HG03457 (cell line): ENCODE data around the gene KIAA0930.

Experiments used
- ATAC-seq: cut with Tn5 transposase; IDR thresholded peaks from one replicate; pipeline ENCODE4 v1.9.1; 2021; ENCODE audit warnings: moderate number of reproducible peaks; ENCODE audit not compliant: unreplicated experiment

KIAA0930 gene

GRCh38 chr22:45223304-45224117 lies 17.2 kb downstream of the KIAA0930 start:
- no peak for ATAC-seq

GRCh38 chr22:45221201-45221600 lies 19.5 kb downstream of the KIAA0930 start:
- no peak for ATAC-seq

DNA sequence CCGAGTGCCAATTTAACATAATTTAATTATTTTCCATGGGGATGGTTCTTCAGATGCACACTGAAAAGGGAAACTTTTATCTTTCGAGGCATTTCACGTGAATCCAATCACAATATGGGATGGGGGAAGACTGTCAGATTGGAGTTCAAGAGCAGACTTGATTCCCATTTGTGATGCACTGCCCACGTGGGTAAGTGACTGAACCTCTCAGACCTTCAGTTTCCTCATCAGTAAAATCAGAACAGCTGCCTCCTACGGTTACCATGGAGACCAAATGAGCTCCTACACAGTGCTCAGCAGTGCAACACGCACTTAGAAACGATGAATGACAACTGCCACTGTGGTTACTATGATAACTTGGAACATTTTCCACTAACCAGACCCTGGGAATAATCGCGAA lies 21.7 kb downstream of the KIAA0930 start:
- ATAC-seq = no peak

GRCh38 chr22:45217806-45218205 lies 22.9 kb downstream of the KIAA0930 start:
- ATAC-seq = no peak

DNA sequence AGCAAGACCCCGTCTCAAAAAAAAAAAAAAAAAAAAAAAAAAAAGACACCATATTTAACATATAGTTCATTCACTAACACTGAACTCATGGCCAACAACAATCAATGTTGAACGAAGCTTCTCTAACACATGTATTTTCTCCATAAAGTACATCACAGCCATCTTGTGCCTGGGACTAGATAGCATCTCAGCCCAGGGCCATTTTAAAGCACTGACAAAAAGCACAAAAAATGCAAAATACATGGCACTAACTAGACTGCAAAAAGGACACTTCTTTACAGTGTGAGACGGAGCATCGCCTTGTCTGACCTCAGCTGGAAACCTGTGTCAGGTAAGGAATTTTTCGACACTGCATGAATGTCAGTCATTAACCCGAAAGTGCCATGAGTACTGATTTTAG lies 23.3 kb downstream of the KIAA0930 start:
- no peak for ATAC-seq

DNA sequence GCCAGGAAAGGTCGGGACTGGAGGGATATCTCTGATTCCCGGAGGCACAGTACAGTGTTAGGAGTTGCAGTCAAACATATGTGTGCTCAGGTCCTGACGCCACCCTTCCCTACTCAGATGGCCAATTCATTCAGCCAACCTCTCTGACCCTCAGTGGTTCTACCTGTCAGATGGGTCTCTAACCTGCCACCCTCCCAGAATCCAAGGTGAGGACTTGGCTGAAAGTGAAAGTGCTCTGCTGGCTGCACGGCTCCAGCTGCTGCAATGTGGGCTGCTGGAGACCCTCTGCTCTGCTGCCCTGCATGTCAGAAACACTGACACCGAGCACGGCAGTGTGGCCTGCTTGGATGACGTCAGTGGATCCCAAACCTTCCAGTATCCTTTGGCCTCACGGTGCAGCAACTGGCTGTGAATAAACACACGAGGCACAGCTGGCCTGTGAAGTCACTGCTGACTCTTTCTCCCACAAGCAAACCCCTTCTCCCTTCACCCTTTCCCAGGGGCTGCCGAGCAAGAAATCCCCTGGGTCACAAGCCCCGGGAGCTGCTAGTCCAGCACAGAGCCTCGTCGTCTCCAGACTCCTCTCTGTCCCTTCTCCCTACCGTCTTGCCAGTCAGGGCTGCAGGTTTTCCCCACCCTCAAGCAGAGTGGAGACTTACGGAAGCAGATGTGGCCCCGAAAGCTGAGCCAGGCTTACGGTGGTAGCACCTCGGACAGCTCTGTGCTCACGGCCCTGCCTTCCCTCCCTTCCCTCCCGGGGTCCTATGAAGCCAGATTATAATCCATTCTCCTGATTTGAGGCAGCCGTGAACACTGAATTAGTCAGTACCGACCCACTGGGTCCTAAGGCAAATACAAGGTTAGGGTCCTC lies 24.3 kb downstream of the KIAA0930 start:
- no peak for ATAC-seq

DNA sequence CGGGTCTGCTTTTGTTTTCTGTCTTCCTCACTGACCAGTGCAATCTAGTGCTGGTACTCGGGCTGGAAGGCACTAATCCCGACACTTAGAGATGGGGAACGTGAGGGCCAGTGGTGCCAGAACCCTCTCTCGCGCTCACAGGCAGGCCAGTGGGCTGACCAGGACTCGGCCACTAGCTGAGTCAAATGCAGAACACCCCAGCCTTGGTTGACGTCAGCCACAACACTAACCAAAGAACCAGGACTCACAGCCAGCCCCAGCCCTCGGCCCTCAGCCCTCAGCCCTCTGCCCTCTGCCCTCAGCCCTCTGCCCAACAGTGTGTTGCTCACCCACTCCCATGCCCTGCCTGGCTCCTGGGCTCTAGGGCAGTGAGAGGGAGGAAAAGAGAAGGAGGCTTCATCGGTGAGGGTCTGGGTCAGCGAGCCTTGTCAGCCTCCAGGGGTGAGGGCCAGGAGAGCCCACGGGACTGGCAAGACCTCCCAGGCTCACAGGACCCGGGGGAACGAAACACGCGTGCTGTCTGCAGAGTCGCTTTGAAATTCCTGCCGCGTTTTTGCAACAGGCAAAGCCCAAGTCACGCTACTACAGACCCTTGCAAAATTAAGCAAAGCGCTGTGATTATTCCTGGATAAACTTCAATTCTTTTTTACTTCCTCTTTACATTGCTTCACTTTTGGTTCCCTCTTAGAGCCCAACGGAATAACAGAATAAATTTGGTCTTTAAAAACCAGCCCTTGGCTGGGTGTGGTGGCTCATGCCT lies 27.5 kb downstream of the KIAA0930 start:
- ATAC-seq = no peak

GRCh38 chr22:45212306-45212709 lies 28.4 kb downstream of the KIAA0930 start:
- ATAC-seq = no peak

DNA sequence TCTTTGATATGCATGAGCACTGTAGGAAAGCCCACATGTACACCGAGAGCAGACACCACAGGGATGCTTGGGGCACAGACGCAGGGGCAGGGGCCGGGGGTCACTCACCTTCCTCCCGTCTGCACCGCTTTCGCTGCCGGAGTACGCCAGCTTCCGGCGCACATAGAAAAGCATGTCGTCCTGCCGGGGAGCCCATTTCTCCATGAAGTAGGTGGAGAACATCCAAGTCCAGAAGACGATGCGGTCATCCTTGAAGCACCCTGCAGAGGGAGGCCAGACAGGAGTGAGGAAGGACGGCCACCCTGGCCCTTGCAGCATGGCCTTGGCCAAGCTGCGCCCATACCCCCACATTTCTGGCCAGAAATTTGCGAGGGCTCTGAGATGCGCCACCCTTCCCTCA lies 28.8 kb downstream of the KIAA0930 start:
- ATAC-seq = no peak

- no peak for ATAC-seq
Measured at GRCh38 chr22:45211435-45211834, 29.3 kb downstream of the KIAA0930 start.

DNA sequence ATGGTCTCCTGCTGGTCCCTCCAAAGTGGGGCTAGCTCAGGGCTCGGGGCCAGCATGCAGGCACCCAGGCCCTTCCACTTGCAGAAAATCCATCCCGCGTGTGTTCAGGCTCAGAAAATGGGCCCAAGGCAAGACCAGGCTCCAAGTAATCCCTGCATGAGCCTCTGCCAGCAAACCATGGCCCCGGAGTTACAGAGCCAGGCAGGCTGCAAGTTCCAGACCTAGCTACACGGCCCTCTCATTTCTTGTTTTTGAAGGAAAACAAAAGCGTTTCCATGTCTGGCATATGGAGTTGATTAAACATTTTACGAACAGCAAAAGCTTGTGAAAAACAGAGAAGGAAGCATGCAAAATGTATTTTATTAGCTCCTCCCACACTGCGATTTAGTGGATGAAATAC lies 29.7 kb downstream of the KIAA0930 start:
- ATAC-seq = no peak

DNA sequence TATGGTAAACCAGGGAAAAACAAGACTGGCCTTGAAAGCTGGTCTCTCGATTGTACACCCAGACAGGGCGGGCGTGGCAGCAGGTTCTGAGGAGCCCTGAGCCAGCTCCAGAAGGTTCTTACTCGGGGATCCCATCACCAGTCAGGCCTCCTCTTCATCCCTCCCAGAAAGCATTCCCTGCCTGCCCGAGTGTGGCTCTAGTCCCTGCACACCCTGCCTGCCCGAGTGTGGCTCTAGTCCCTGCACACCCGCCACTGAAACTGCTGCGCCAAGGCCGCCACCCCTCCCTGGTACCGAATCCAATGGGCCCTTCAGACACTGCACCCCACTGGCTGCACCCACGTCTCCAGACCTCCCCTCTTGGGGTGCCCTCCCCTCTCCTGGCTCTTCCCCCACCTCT lies 30.1 kb downstream of the KIAA0930 start:
- no peak for ATAC-seq

DNA sequence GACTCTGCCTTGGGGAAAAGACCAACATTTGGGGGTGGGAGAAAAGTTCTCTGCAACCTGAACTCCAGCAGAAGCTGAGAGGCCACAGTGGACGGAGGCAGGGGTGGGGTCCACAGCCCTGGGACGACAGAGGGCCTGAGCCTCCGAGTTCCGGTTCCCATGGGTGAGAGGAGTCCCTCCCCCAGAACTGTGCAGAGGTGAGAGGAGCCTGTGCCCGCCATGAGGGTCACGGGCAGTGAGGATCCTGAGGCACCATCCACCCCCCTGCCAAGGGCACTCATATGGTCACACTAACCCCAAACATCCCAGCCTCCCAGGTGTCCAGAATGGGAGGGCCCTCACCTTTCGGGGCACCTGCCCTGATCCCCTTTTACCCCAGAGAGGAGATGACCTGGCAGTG lies 30.5 kb downstream of the KIAA0930 start:
- ATAC-seq = no peak

GRCh38 chr22:45208993-45209838 lies 31.5 kb downstream of the KIAA0930 start:
- no peak for ATAC-seq

- ATAC-seq = no peak
Measured at GRCh38 chr22:45208696-45208992, 32.0 kb downstream of the KIAA0930 start.

GRCh38 chr22:45207981-45208664 lies 32.6 kb downstream of the KIAA0930 start:
- ATAC-seq = no peak

GRCh38 chr22:45207533-45207932 lies 33.2 kb downstream of the KIAA0930 start:
- ATAC-seq = no peak

GRCh38 chr22:45206233-45206632 lies 34.5 kb downstream of the KIAA0930 start:
- no peak for ATAC-seq

GRCh38 chr22:45205276-45205925 lies 35.3 kb downstream of the KIAA0930 start:
- no peak for ATAC-seq

GRCh38 chr22:45204819-45205218 lies 35.9 kb downstream of the KIAA0930 start:
- no peak for ATAC-seq
